Right renal pelvis (tissue), 4 donors: Measurements from ENCODE around the gene ABCB1. TPM values are rescaled to one million over a fixed set of nuclear protein-coding genes. Genes with fewer than 3 reads are reported as not detected.

ENCODE experiments used
- DNase-seq, 4 donors: peaks; one replicate each; pipeline ENCODE4 v3.0.0-alpha.2; 2013; ENCODE audit warnings: low read depth in 4 of 4, low spot score in 3 of 4, missing footprints in 1 of 4
- polyA plus RNA-seq, 4 donors: library from polyadenylated mRNA; unstranded; fragments of 120-200 nt; gene quantifications; one replicate each; pipeline ENCODE4 v1.2.1, GENCODE V29; 2013; ENCODE audit not compliant: insufficient read length in 4 of 4

Gene ABCB1
- polyA plus RNA-seq: 10 to 100 TPM; 18.9 to 19.4 (median 19.3) TPM

- peak; percentile 28 to 39 (median 30) for DNase-seq
Measured at GRCh38 chr7:87600130-87601124, at the start of gene ABCB1. TSS of gene ABCB1 (minus strand) at chr7:87600884. CDS start at chr7:87600184, 700 bp downstream.

GRCh38 chr7:87648316-87648715 is 47.6 kb upstream of the ABCB1 start:
- no peak for DNase-seq

- DNase-seq: no peak
Measured at GRCh38 chr7:87645446-87645845, 44.8 kb upstream of the ABCB1 start.

- DNase-seq: no peak
Measured at GRCh38 chr7:87635921-87636320, 35.2 kb upstream of the ABCB1 start.

GRCh38 chr7:87628780-87629569 is 28.3 kb upstream of the ABCB1 start:
- DNase-seq: peak in 3 of 4 donors; percentile 18 to 42 (median 27)

GRCh38 chr7:87627634-87627994 is 26.9 kb upstream of the ABCB1 start:
- peak in 2 of 4 donors; percentile 0 to 3 for DNase-seq

GRCh38 chr7:87625101-87625500 is 24.4 kb upstream of the ABCB1 start:
- no peak for DNase-seq

- no peak for DNase-seq
Measured at GRCh38 chr7:87624628-87625027, 23.9 kb upstream of the ABCB1 start.

- DNase-seq: no peak
Measured at GRCh38 chr7:87615197-87615596, 14.5 kb upstream of the ABCB1 start.

- no peak for DNase-seq
Measured at GRCh38 chr7:87609916-87610315, 9.2 kb upstream of the ABCB1 start.

- no peak for DNase-seq
Measured at GRCh38 chr7:87608431-87608830, 7.7 kb upstream of the ABCB1 start.

- DNase-seq: no peak
Measured at GRCh38 chr7:87604264-87604663, 3.6 kb upstream of the ABCB1 start.

- DNase-seq: no peak
Measured at GRCh38 chr7:87599336-87599735, 1.3 kb downstream of the ABCB1 start.

GRCh38 chr7:87598234-87599009 is 2.3 kb downstream of the ABCB1 start:
- DNase-seq: no peak

- DNase-seq: no peak
Measured at GRCh38 chr7:87596696-87597095, 4.0 kb downstream of the ABCB1 start.

GRCh38 chr7:87596136-87596535 is 4.5 kb downstream of the ABCB1 start:
- DNase-seq: no peak

GRCh38 chr7:87592300-87592699 is 8.4 kb downstream of the ABCB1 start:
- no peak for DNase-seq

GRCh38 chr7:87591211-87591610 is 9.5 kb downstream of the ABCB1 start:
- no peak for DNase-seq

- DNase-seq: no peak
Measured at GRCh38 chr7:87590578-87590977, 10.1 kb downstream of the ABCB1 start.

- no peak for DNase-seq
Measured at GRCh38 chr7:87589631-87590030, 11.1 kb downstream of the ABCB1 start.

- no peak for DNase-seq
Measured at GRCh38 chr7:87581723-87582122, 19.0 kb downstream of the ABCB1 start.
